H9 (cell line): ENCODE results near the gene LRP1. TPM values are rescaled to one million over a fixed set of nuclear protein-coding genes. Genes with fewer than 3 reads are reported as not detected.
"Not testable (repeated sequence)": the region's sequence is repeated elsewhere in the genome, so short reads cannot be mapped to it uniquely, and the experiment has no call there.

Experiments
- DNase-seq: peaks from one replicate; pipeline ENCODE4 v3.0.0-alpha.2; 2017
- H2AFZ ChIP-seq: one replicate; pipeline ENCODE4 v1.6.1; 2013; ENCODE audit warnings: mild to moderate bottlenecking, low read length, control low read depth, moderate library complexity
- H2AK5ac ChIP-seq: 2 replicates; pipeline ENCODE4 v1.6.1; 2013; ENCODE audit warnings: low read length, control low read depth, mixed read lengths; ENCODE audit not compliant: insufficient read length
- H2BK120ac ChIP-seq: one replicate; pipeline ENCODE4 v1.6.1; 2013; ENCODE audit warnings: low read depth, mild to moderate bottlenecking, low read length, control low read depth, inconsistent platforms; ENCODE audit not compliant: poor library complexity, severe bottlenecking
- H2BK12ac ChIP-seq: 2 replicates; pipeline ENCODE4 v1.6.1; 2013; ENCODE audit warnings: low read length, control low read depth, mixed read lengths, low read depth; ENCODE audit not compliant: insufficient read length
- H2BK15ac ChIP-seq: 2 replicates; pipeline ENCODE4 v1.6.1; 2013; ENCODE audit warnings: low read depth, low read length, control low read depth
- H2BK20ac ChIP-seq: one replicate; pipeline ENCODE4 v1.6.1; 2013; ENCODE audit warnings: low read depth, mild to moderate bottlenecking, low read length, control low read depth, inconsistent platforms; ENCODE audit not compliant: poor library complexity, severe bottlenecking
- H2BK5ac ChIP-seq: 2 replicates; pipeline ENCODE4 v1.6.1; 2013; ENCODE audit warnings: low read length, control low read depth, mixed read lengths; ENCODE audit not compliant: insufficient read length
- H3K14ac ChIP-seq: 2 replicates; pipeline ENCODE4 v1.6.1; 2013; ENCODE audit warnings: low read length, control low read depth; ENCODE audit not compliant: insufficient read depth
- H3K18ac ChIP-seq: 2 replicates; pipeline ENCODE4 v1.6.1; 2013; ENCODE audit warnings: low read depth, mild to moderate bottlenecking, mixed read lengths, low read length, control low read depth; ENCODE audit not compliant: insufficient read length
- H3K23ac ChIP-seq: 2 replicates; pipeline ENCODE4 v1.6.1; 2013; ENCODE audit warnings: low read length, control low read depth, mixed read lengths, low read depth; ENCODE audit not compliant: insufficient read length
- H3K23me2 ChIP-seq: 2 replicates; pipeline ENCODE4 v1.6.1; 2013; ENCODE audit warnings: low read depth, mild to moderate bottlenecking, mixed read lengths, low read length, control low read depth; ENCODE audit not compliant: insufficient read length, poor library complexity, severe bottlenecking
- H3K27ac ChIP-seq: 2 replicates; pipeline ENCODE4 v1.5.1; 2013; ENCODE audit warnings: low read length, control low read depth, mixed read lengths, low read depth; ENCODE audit not compliant: insufficient read length
- H3K27me3 ChIP-seq: 2 replicates; pipeline ENCODE4 v1.6.1; 2013; ENCODE audit warnings: low read length, control low read depth, inconsistent platforms; ENCODE audit not compliant: insufficient read depth
- H3K4ac ChIP-seq: 2 replicates; pipeline ENCODE4 v1.6.1; 2013; ENCODE audit warnings: low read depth, mild to moderate bottlenecking, control low read depth, inconsistent platforms, low read length, moderate library complexity
- H3K4me1 ChIP-seq: 2 replicates; pipeline ENCODE4 v1.6.1; 2013; ENCODE audit warnings: low read length, control low read depth, inconsistent platforms; ENCODE audit not compliant: insufficient read depth
- H3K4me2 ChIP-seq: 2 replicates; pipeline ENCODE4 v1.6.1; 2013; ENCODE audit warnings: low read length, control low read depth, mixed read lengths; ENCODE audit not compliant: insufficient read length, insufficient read depth
- H3K56ac ChIP-seq: 2 replicates; pipeline ENCODE4 v1.6.1; 2013; ENCODE audit warnings: low read depth, mild to moderate bottlenecking, mixed read lengths, low read length, control low read depth; ENCODE audit not compliant: insufficient read length
- H3K79me1 ChIP-seq: 2 replicates; pipeline ENCODE4 v1.6.1; 2013; ENCODE audit warnings: low read depth, mild to moderate bottlenecking, moderate library complexity, low read length, control low read depth, inconsistent platforms; ENCODE audit not compliant: insufficient read depth, poor library complexity, severe bottlenecking
- H3K79me2 ChIP-seq: 2 replicates; pipeline ENCODE4 v1.6.1; 2013; ENCODE audit warnings: low read length, control low read depth, inconsistent platforms; ENCODE audit not compliant: insufficient read depth
- H3K9ac ChIP-seq: 2 replicates; pipeline ENCODE4 v1.6.1; 2013; ENCODE audit warnings: low read length, control low read depth, mixed read lengths; ENCODE audit not compliant: insufficient read length; ENCODE audit errors: extremely low read depth
- H3K9me3 ChIP-seq: one replicate; pipeline ENCODE4 v1.6.1; 2013; ENCODE audit warnings: low read depth, low read length, inconsistent platforms; ENCODE audit not compliant: control insufficient read depth
- H3T11ph ChIP-seq: one replicate; pipeline ENCODE4 v1.6.1; 2013; ENCODE audit warnings: mild to moderate bottlenecking, low read length, control low read depth, inconsistent platforms
- H4K20me1 ChIP-seq: one replicate; pipeline ENCODE4 v1.6.1; 2013; ENCODE audit not compliant: control insufficient read depth, insufficient read length, insufficient read depth
- H4K5ac ChIP-seq: 2 replicates; pipeline ENCODE4 v1.6.1; 2013; ENCODE audit warnings: low read depth, mild to moderate bottlenecking, mixed read lengths, low read length, control low read depth; ENCODE audit not compliant: insufficient read length
- H4K8ac ChIP-seq: replicated peaks from 2 replicates; pipeline ENCODE4 v1.6.1; 2013; ENCODE audit warnings: low read length, control low read depth, mixed read lengths, low read depth; ENCODE audit not compliant: insufficient read length
- H4K91ac ChIP-seq: 2 replicates; pipeline ENCODE4 v1.6.1; 2013; ENCODE audit warnings: low read depth, mild to moderate bottlenecking, moderate library complexity, mixed read lengths, low read length, control low read depth; ENCODE audit not compliant: insufficient read length
- H3K27ac Mint-ChIP-seq, 3 experiments: 2 replicates in 2 of 3; 3 replicates in 1 of 3; pipeline ENCODE4 v1.8.0; 2020 to 2021; ENCODE audit warnings: mixed read lengths in 3 of 3, mild to moderate bottlenecking in 1 of 3, moderate library complexity in 1 of 3
- H3K27me3 Mint-ChIP-seq: 2 replicates; pipeline ENCODE4 v1.8.0; 2021; ENCODE audit warnings: low read depth, mild to moderate bottlenecking, moderate library complexity, mixed read lengths
- H3K36me3 Mint-ChIP-seq, 3 experiments: 2 replicates in 2 of 3; 3 replicates in 1 of 3; pipeline ENCODE4 v1.8.0; 2020 to 2021; ENCODE audit warnings: low read depth in 3 of 3, mixed read lengths in 3 of 3; ENCODE audit not compliant: insufficient read depth in 1 of 3
- H3K4me1 Mint-ChIP-seq, 2 experiments: 2 replicates each; pipeline ENCODE4 v1.8.0; 2020; ENCODE audit warnings: mixed read lengths in 2 of 2
- H3K4me3 Mint-ChIP-seq, 2 experiments: 2 replicates in 1 of 2; 3 replicates in 1 of 2; pipeline ENCODE4 v1.8.0; 2020 to 2021; ENCODE audit warnings: mild to moderate bottlenecking in 2 of 2, mixed read lengths in 2 of 2, moderate library complexity in 1 of 2
- H3K9me3 Mint-ChIP-seq, 2 experiments: 2 replicates in 1 of 2; 3 replicates in 1 of 2; pipeline ENCODE4 v1.8.0; 2020; ENCODE audit warnings: mild to moderate bottlenecking in 2 of 2, mixed read lengths in 2 of 2, moderate library complexity in 1 of 2
- WGBS: extraction: QIAGEN DNeasy Blood & Tissue Kit; methylation state at CpG from one replicate; pipeline ENCODE4 v1.1.7; 2013; ENCODE audit warnings: missing lambda C conversion rate, low lambda C conversion rate, mixed read lengths; ENCODE audit not compliant: insufficient read length; ENCODE audit errors: extremely low coverage; 5-methylcytosine and 5-hydroxymethylcytosine counted together
- total RNA-seq: library from RNA; stranded (reverse); gene quantifications from 2 replicates; pipeline ENCODE4 v1.2.1, GENCODE V29; 2021
- TF ChIP-seq, protein P1 (sequence below): fragments of 200-600 bp; sonication (generic); conservative IDR thresholded peaks from 3 replicates; pipeline ENCODE4 v1.8.0; 2021; ENCODE audit warnings: antibody characterized with exemption, mild to moderate bottlenecking

Gene LRP1
- total RNA-seq, 1 experiment from 2014 or later: 115 TPM

DNA sequence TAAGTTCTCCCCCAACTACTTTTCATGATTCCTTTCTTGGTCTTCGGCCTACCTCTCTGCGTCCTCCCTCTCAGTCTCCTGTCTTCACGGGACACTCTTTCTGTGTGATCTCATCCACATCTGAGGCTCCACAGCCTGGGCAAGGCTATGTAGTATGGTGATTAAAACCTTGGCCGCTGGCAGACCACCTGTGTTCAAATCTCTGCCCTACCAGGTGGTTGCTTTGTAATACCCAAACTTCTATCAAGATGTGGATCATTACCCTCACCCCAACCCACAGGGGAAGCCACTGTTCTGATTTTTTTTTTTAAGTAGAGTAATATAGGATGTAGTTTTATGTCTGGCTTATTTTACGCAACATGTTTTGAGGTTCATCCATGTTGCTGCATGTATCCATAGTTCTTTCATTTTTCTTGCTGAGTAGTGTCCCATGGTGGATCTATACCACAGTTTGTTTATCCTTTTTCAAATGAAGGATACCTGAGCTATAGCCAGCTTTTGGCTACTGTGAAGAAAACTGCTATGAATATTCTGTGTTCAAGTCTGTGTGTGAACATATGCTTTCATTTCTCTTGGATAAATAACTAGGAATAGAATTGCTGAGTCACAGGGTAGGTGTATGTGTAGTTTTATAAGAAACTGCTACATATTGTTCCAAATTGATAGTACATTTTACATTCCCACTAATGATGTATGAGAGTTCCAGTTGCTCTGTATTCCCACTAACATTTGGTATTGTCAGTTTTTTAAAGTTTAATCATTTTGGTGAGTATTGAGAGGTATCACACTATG is 8.8 kb upstream of the LRP1 start:
- H3K36me3 Mint-ChIP-seq: peaks cover 4 to 10% (median 6%) of the 10 kb centered on the region in 3 experiments; a peak in 6 of 7 replicates
- no peaks in the 10 kb centered on the region for H3K23me2 ChIP-seq
- no peak overlapping the region for H3K4me2 ChIP-seq
- no peak overlapping the region for H3K56ac ChIP-seq
- peaks cover 6% of the 10 kb centered on the region for H3K27me3 Mint-ChIP-seq
- H2BK5ac ChIP-seq: no peak overlapping the region
- H3K4me3 Mint-ChIP-seq: no peak overlapping the region
- peaks cover 3 to 7% of the 10 kb centered on the region in 2 experiments; a peak in 3 of 5 replicates for H3K9me3 Mint-ChIP-seq
- no peak for DNase-seq
- H3K4ac ChIP-seq: no peak overlapping the region
- no peaks in the 10 kb centered on the region for H4K20me1 ChIP-seq
- no peak overlapping the region for H3K23ac ChIP-seq
- no peak overlapping the region for H3K18ac ChIP-seq
- H3K14ac ChIP-seq: no peak overlapping the region
- peaks cover 2 to 3% of the 10 kb centered on the region in 2 experiments; a peak in 3 of 4 replicates for H3K4me1 Mint-ChIP-seq
- WGBS: no CpG with 5 or more reads among the region's 5 CpGs
- no peak overlapping the region for H3K27ac ChIP-seq
- no peak overlapping the region for H3K9ac ChIP-seq
- no peak overlapping the region for H2AK5ac ChIP-seq
- H3K79me1 ChIP-seq: no peaks in the 10 kb centered on the region
- no peak overlapping the region for H3T11ph ChIP-seq
- H3K79me2 ChIP-seq: no peaks in the 10 kb centered on the region
- no peak overlapping the region for H4K8ac ChIP-seq
- no peak overlapping the region for H2BK15ac ChIP-seq
- H3K27me3 ChIP-seq: no peaks in the 10 kb centered on the region
- no peak overlapping the region for H4K5ac ChIP-seq
- no peak overlapping the region for H2AFZ ChIP-seq
- H3K9me3 ChIP-seq: no peaks in the 10 kb centered on the region
- no peak overlapping the region for H4K91ac ChIP-seq
- H2BK20ac ChIP-seq: no peak overlapping the region
- no peak overlapping the region for H2BK12ac ChIP-seq
- no peaks in the 10 kb centered on the region for H3K4me1 ChIP-seq
- H3K27ac Mint-ChIP-seq: no peak overlapping the region; a peak in 1 of 7 replicates
- H2BK120ac ChIP-seq: no peak overlapping the region
- TF ChIP-seq, protein P1, sequence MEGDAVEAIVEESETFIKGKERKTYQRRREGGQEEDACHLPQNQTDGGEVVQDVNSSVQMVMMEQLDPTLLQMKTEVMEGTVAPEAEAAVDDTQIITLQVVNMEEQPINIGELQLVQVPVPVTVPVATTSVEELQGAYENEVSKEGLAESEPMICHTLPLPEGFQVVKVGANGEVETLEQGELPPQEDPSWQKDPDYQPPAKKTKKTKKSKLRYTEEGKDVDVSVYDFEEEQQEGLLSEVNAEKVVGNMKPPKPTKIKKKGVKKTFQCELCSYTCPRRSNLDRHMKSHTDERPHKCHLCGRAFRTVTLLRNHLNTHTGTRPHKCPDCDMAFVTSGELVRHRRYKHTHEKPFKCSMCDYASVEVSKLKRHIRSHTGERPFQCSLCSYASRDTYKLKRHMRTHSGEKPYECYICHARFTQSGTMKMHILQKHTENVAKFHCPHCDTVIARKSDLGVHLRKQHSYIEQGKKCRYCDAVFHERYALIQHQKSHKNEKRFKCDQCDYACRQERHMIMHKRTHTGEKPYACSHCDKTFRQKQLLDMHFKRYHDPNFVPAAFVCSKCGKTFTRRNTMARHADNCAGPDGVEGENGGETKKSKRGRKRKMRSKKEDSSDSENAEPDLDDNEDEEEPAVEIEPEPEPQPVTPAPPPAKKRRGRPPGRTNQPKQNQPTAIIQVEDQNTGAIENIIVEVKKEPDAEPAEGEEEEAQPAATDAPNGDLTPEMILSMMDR: no peak

DNA sequence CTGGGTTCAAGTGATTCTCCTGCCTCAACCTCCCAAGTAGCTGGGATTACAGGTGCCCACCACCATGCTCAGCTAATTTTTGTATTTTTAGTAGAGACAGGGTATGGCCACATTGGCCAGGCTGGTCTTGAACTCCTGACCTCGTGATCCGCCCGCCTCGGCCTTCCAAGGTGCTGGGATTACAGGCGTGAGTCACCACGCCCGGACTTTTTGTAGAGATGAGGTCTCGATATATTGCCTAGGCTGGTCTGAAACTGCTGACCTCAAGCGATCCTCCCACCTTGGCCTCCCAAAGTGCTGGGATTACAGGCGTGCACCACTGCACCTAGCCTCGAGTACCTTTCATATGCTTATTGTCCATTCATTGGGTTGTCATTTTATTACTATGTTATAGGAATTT is 7.6 kb upstream of the LRP1 start:
- H3K18ac ChIP-seq, H2BK120ac ChIP-seq, H3K56ac ChIP-seq, H3K79me2 ChIP-seq, DNase-seq, H2AK5ac ChIP-seq, H3K79me1 ChIP-seq, H4K8ac ChIP-seq, H3K23me2 ChIP-seq, H3K4me1 ChIP-seq, H2AFZ ChIP-seq, H3K27me3 Mint-ChIP-seq, H3K27ac Mint-ChIP-seq, H3K14ac ChIP-seq, H3T11ph ChIP-seq, H2BK12ac ChIP-seq, H4K5ac ChIP-seq, H3K4me1 Mint-ChIP-seq, H4K20me1 ChIP-seq, H3K36me3 Mint-ChIP-seq, H2BK5ac ChIP-seq, H2BK15ac ChIP-seq, H3K9me3 Mint-ChIP-seq, H3K27me3 ChIP-seq, H3K9ac ChIP-seq, H4K91ac ChIP-seq, H3K4ac ChIP-seq, H3K9me3 ChIP-seq, H3K23ac ChIP-seq, H3K27ac ChIP-seq, H3K4me3 Mint-ChIP-seq, H2BK20ac ChIP-seq, H3K4me2 ChIP-seq: not testable (repeated sequence)
- WGBS: no CpG with 5 or more reads among the region's 11 CpGs
